ENCODE data around the gene GID4. TPM values are rescaled to one million over a fixed set of nuclear protein-coding genes. Genes with fewer than 3 reads are reported as not detected.

Gene GID4
- total and polyA plus RNA-seq, 2 of the 13 experiments (the other 11 are each of a cell fraction or from before 2014, with no cell fraction given) = 4.3 to 6.1 TPM

DNA sequence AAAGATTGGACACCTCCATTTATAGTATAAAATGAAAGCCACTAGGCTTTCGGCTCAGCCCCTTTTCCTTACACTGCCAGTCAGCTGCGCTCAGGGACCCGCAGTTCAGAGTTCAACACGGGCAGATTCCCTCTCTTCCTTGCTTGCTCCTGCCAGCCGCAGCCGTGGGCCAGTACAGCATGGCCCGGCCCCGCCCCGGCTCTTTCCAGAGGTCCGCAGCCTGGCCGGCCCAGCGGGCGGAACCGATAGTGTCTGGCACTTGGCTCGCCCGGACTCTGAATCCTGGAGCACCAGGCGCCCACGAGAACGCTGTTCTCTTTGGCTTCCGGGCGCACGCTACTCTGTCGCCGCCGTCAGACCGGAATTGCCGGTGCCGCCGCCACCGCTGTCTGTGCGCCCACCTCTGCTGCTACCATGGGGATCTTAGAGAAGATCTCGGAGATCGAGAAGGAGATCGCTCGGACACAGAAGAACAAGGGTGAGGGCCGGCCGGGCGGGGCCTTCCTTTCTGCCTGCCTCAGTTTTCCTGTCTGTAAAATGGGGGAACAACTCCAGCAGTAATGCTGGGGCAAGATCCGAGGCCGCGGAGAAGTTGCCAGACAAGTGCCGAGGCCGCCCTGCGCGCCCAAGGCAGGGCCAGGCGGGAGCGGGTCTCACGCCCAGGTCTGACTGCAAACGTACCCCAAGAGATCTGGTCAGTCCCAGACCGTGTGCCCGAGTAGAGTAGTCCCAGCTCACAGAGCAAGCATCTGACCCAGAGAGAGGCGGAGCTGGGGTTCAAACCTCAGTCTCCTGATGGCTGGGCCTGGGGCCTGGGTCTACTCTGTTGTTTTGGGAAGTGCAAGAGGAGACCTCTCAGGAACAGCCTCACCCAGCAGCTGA, 48.6 kb downstream of the GID4 start, which contains the start of gene DRG2 (continued):
- TF ChIP-seq PATZ1 (CRISPR knock-in tag; IDR thresholded peaks at IDR 0.05) = peak; percentile 86
- no peak for TF ChIP-seq JDP2 (CRISPR knock-in tag; IDR thresholded peaks at IDR 0.05; ENCODE audit: borderline replicate concordance)
- TF ChIP-seq NBN (conservative IDR thresholded peaks at IDR 0.05) = no peak
- no peak for TF ChIP-seq SMAD9 (CRISPR knock-in tag; IDR thresholded peaks at IDR 0.05)
- TF ChIP-seq ZBTB33 (CRISPR knock-in tag; IDR thresholded peaks at IDR 0.05) = peak; percentile 79
- peak; percentile 96 for TF ChIP-seq RBM39 (IDR thresholded peaks at IDR 0.05; ENCODE audit: low read depth, low read length, poor library complexity, severe bottlenecking)
- peak; percentile 56; the same call in 1 of the 2 replicates for TF ChIP-seq SKIL (CRISPR knock-in tag; IDR thresholded peaks at IDR 0.05; ENCODE audit: borderline replicate concordance)
- TF ChIP-seq PRMT3 (CRISPR knock-in tag; IDR thresholded peaks at IDR 0.05; ENCODE audit: borderline replicate concordance, low read depth) = no peak
- TF ChIP-seq ZBTB1 (CRISPR knock-in tag; IDR thresholded peaks at IDR 0.05; ENCODE audit: borderline replicate concordance) = no peak
- peak; percentile 77; the same call in 1 of the 2 replicates for TF ChIP-seq GFI1 (CRISPR knock-in tag; IDR thresholded peaks at IDR 0.05; ENCODE audit: borderline replicate concordance)
- TF ChIP-seq PTBP1 (IDR thresholded peaks at IDR 0.05; ENCODE audit: low read depth, low read length, poor library complexity, severe bottlenecking) = peak; percentile 85
- no peak for TF ChIP-seq HOXA9 (CRISPR knock-in tag; IDR thresholded peaks at IDR 0.05; ENCODE audit: borderline replicate concordance)
- TF ChIP-seq TBP (CRISPR knock-in tag; IDR thresholded peaks at IDR 0.05) = no peak
- TF ChIP-seq, protein P1, sequence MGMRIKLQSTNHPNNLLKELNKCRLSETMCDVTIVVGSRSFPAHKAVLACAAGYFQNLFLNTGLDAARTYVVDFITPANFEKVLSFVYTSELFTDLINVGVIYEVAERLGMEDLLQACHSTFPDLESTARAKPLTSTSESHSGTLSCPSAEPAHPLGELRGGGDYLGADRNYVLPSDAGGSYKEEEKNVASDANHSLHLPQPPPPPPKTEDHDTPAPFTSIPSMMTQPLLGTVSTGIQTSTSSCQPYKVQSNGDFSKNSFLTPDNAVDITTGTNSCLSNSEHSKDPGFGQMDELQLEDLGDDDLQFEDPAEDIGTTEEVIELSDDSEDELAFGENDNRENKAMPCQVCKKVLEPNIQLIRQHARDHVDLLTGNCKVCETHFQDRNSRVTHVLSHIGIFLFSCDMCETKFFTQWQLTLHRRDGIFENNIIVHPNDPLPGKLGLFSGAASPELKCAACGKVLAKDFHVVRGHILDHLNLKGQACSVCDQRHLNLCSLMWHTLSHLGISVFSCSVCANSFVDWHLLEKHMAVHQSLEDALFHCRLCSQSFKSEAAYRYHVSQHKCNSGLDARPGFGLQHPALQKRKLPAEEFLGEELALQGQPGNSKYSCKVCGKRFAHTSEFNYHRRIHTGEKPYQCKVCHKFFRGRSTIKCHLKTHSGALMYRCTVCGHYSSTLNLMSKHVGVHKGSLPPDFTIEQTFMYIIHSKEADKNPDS (CRISPR knock-in tag; IDR thresholded peaks at IDR 0.05) = peak; percentile 77; the same call in 1 of the 2 replicates
- TF ChIP-seq YEATS4 (CRISPR knock-in tag; IDR thresholded peaks at IDR 0.05; ENCODE audit: borderline replicate concordance) = peak; percentile 99
- TF ChIP-seq ZNF839 (CRISPR knock-in tag; IDR thresholded peaks at IDR 0.05; ENCODE audit: borderline replicate concordance) = peak; percentile 85; the same call in 1 of the 2 replicates
- TF ChIP-seq ZNF703 (CRISPR knock-in tag; IDR thresholded peaks at IDR 0.05; ENCODE audit: borderline replicate concordance) = peak; percentile 58; the same call in 1 of the 2 replicates
- peak; percentile 96 for TF ChIP-seq KDM1A (CRISPR knock-in tag; IDR thresholded peaks at IDR 0.05)

Data from HepG2 (cell line).